HCT116 (cell line): ENCODE results near the gene NOL4L. TPM values are rescaled to one million over a fixed set of nuclear protein-coding genes. Genes with fewer than 3 reads are reported as not detected.

Experiments used
- ATAC-seq: fragments of 200-7000 bp; cut with Tn5 transposase; 2 replicates; pipeline ENCODE4 v1.9.1; 2020; ENCODE audit warnings: mild to moderate bottlenecking, moderate library complexity
- BruUV-seq: library from RNA; stranded (reverse); fragments of 400-500 nt; replicated peaks from 2 replicates; lab custom pipeline; 2021; lab: Mats Ljungman, UMichigan
- CTCF ChIA-PET: fragments of 300-600 bp; sonication (Branson Sonifier 250); formaldehyde crosslinking; loops from one replicate; lab custom pipeline; 2021; ENCODE audit warnings: antibody characterized with exemption; lab: Charles Lee
- POLR2A ChIA-PET: fragments of 300-600, 350-600 bp; sonication (Branson Sonifier 250); formaldehyde crosslinking; loops from one replicate; lab custom pipeline; 2021; ENCODE audit warnings: antibody characterized with exemption; lab: Charles Lee
- RAD21 ChIA-PET, 2 experiments: fragments of 300-600 bp; sonication (Branson Sonifier 250); formaldehyde crosslinking; loops; one replicate each; lab custom pipeline; 2023; ENCODE audit warnings: low total read pairs in 2 of 2; ENCODE audit not compliant: uncharacterized antibody in 2 of 2, unreplicated experiment in 2 of 2, low non-redundant PET in 1 of 2; lab: Charles Lee
- DNase-seq: peaks from one replicate; pipeline ENCODE4 v3.0.0-alpha.2; 2010; ENCODE audit warnings: low read depth, low spot score
- H2AFZ ChIP-seq: fragments of 200-600 bp; shearing (Covaris generic), sonication (generic); 2 replicates; pipeline ENCODE4 v1.6.1; 2017; ENCODE audit warnings: low read depth, mixed run types, mixed read lengths, antibody characterized with exemption, low read length; ENCODE audit not compliant: poor library complexity, severe bottlenecking
- H3K27ac ChIP-seq: 2 replicates; pipeline ENCODE4 v1.5.1; 2012; ENCODE audit warnings: low read depth, low read length
- H3K27me3 ChIP-seq: fragments of 200-600 bp; sonication (generic); 2 replicates; pipeline ENCODE4 v1.6.1; 2016; ENCODE audit warnings: mixed run types, low read length, mixed read lengths; ENCODE audit not compliant: insufficient read depth
- H3K36me3 ChIP-seq, 2 experiments: fragments of 200-500 bp in 1 of 2; fragments of 200-600 bp in 1 of 2; sonication (Bioruptor generic) in 1 of 2; sonication (generic) in 1 of 2; 2 replicates each; pipeline versions ENCODE4 v1.5.1 to v1.6.1; 2014 to 2016; ENCODE audit warnings: low read length in 2 of 2, inconsistent platforms in 1 of 2, mixed read lengths in 1 of 2, mixed run types in 1 of 2; ENCODE audit not compliant: insufficient read depth in 2 of 2, control insufficient read depth in 1 of 2
- H3K4me1 ChIP-seq, 2 experiments: fragments of 200-600 bp in 1 of 2; sonication (generic) in 1 of 2; 2 replicates each; pipeline versions ENCODE4 v1.5.1 to v1.6.1; 2012 to 2017; ENCODE audit warnings: low read length in 2 of 2, inconsistent platforms in 1 of 2, mild to moderate bottlenecking in 1 of 2, mixed read lengths in 1 of 2, mixed run types in 1 of 2, moderate library complexity in 1 of 2; ENCODE audit not compliant: insufficient read depth in 2 of 2, control insufficient read depth in 1 of 2
- H3K4me2 ChIP-seq: fragments of 200-600 bp; sonication (generic); 2 replicates; pipeline ENCODE4 v1.6.1; 2017; ENCODE audit warnings: mixed run types, low read length, mixed read lengths
- H3K4me3 ChIP-seq, 2 experiments: fragments of 200-600 bp in 1 of 2; sonication (generic) in 1 of 2; replicated peaks in 1 of 2; 2 replicates each; pipeline ENCODE4 v1.5.1; 2011 to 2016; ENCODE audit warnings: low read length in 2 of 2, control low read depth in 1 of 2, low read depth in 1 of 2, mild to moderate bottlenecking in 1 of 2, mixed read lengths in 1 of 2, mixed run types in 1 of 2
- H3K79me2 ChIP-seq: fragments of 200-600 bp; sonication (generic); 2 replicates; pipeline ENCODE4 v1.6.1; 2017; ENCODE audit warnings: mild to moderate bottlenecking, mixed run types, low read length, moderate library complexity, mixed read lengths; ENCODE audit not compliant: insufficient read depth
- H3K9ac ChIP-seq: fragments of 200-600 bp; sonication (generic); 2 replicates; pipeline ENCODE4 v1.6.1; 2016; ENCODE audit warnings: low read length, mixed read lengths
- H3K9me2 ChIP-seq: fragments of 200-600 bp; sonication (generic), shearing (Covaris generic); 2 replicates; pipeline ENCODE4 v1.6.1; 2017; ENCODE audit warnings: mixed run types, mild to moderate bottlenecking, moderate library complexity; ENCODE audit not compliant: insufficient read depth
- H3K9me3 ChIP-seq, 2 experiments: fragments of 200-500 bp in 1 of 2; fragments of 200-600 bp in 1 of 2; sonication (Bioruptor generic) in 1 of 2; sonication (generic) in 1 of 2; 2 replicates each; pipeline ENCODE4 v1.6.1; 2014 to 2017; ENCODE audit warnings: low read length in 2 of 2, mixed read lengths in 2 of 2, inconsistent platforms in 1 of 2, low read depth in 1 of 2, mild to moderate bottlenecking in 1 of 2, mixed run types in 1 of 2, moderate library complexity in 1 of 2; ENCODE audit not compliant: control insufficient read depth in 1 of 2, insufficient read depth in 1 of 2
- H4K20me1 ChIP-seq: fragments of 200-600 bp; sonication (generic), shearing (Covaris generic); 2 replicates; pipeline ENCODE4 v1.6.1; 2017; ENCODE audit warnings: mixed run types, mild to moderate bottlenecking, moderate library complexity; ENCODE audit not compliant: insufficient read depth
- ATF3 ChIP-seq: IDR thresholded peaks from 2 replicates; pipeline ENCODE4 v1.6.1; 2012
- CBX3 ChIP-seq: IDR thresholded peaks from 2 replicates; pipeline ENCODE4 v1.6.1; 2012; ENCODE audit warnings: low read depth
- CEBPB ChIP-seq: IDR thresholded peaks from 2 replicates; pipeline ENCODE4 v1.6.1; 2012; ENCODE audit warnings: low read depth
- CTCF ChIP-seq, 3 experiments: fragments of 200-600 bp in 1 of 3; sonication (generic) in 1 of 3; IDR thresholded peaks in 2 of 3; conservative IDR thresholded peaks in 1 of 3; 2 replicates each; pipeline ENCODE4 v1.5.1; 2012 to 2017; ENCODE audit warnings: low read depth in 2 of 3, low read length in 2 of 3, antibody characterized with exemption in 1 of 3, borderline replicate concordance in 1 of 3, control low read depth in 1 of 3, mild to moderate bottlenecking in 1 of 3, mixed read lengths in 1 of 3, mixed run types in 1 of 3, moderate library complexity in 1 of 3; ENCODE audit not compliant: insufficient read depth in 1 of 3
- EZH2 ChIP-seq: fragments of 200-600 bp; sonication (generic); IDR thresholded peaks from 2 replicates; pipeline ENCODE4 v1.6.1; 2017; ENCODE audit warnings: antibody characterized with exemption, mixed run types
- EZH2phosphoT487 ChIP-seq: fragments of 200-600 bp; IDR thresholded peaks from 2 replicates; pipeline ENCODE4 v1.6.1; 2018; ENCODE audit warnings: antibody characterized with exemption, borderline replicate concordance
- JUND ChIP-seq: IDR thresholded peaks from 2 replicates; pipeline ENCODE4 v1.6.1; 2012
- POLR2AphosphoS5 ChIP-seq: IDR thresholded peaks from 2 replicates; pipeline ENCODE4 v1.6.1; 2011; ENCODE audit warnings: mild to moderate bottlenecking, low read depth, low read length, moderate library complexity
- RAD21 ChIP-seq: IDR thresholded peaks from 2 replicates; pipeline ENCODE4 v1.6.1; 2012; ENCODE audit warnings: low read depth, mild to moderate bottlenecking
- REST ChIP-seq: IDR thresholded peaks from 2 replicates; pipeline ENCODE4 v1.6.1; 2012; ENCODE audit warnings: low read depth
- SIN3A ChIP-seq: IDR thresholded peaks from 2 replicates; pipeline ENCODE4 v1.6.1; 2012; ENCODE audit warnings: low read depth
- SRF ChIP-seq: IDR thresholded peaks from 2 replicates; pipeline ENCODE4 v1.6.1; 2012; ENCODE audit warnings: low read depth
- TCF7L2 ChIP-seq: IDR thresholded peaks from 2 replicates; pipeline ENCODE4 v1.7.0; 2011; ENCODE audit warnings: borderline replicate concordance, inconsistent platforms; ENCODE audit not compliant: insufficient read depth, insufficient read length; ENCODE audit errors: extremely low read depth
- YY1 ChIP-seq: IDR thresholded peaks from 2 replicates; pipeline ENCODE4 v1.6.1; 2011; ENCODE audit warnings: low read length, low read depth, moderate library complexity, mild to moderate bottlenecking; ENCODE audit not compliant: insufficient replicate concordance; ENCODE audit errors: extremely low read depth
- intact Hi-C: fragments of 100-400 bp; cut with micrococcal nuclease; formaldehyde crosslinking; loops from 2 replicates; pipeline ENCODE4 v1.10.0; 2022
- total RNA-seq: library from RNA; stranded (reverse); gene quantifications from one replicate; pipeline ENCODE4 v1.2.1, GENCODE V29; 2021; ENCODE audit not compliant: unreplicated experiment
- TF ChIP-seq, protein P1 (sequence below): IDR thresholded peaks from 2 replicates; pipeline ENCODE4 v1.6.1; 2011; ENCODE audit warnings: mild to moderate bottlenecking, low read length, moderate library complexity; ENCODE audit not compliant: insufficient replicate concordance; ENCODE audit errors: extremely low read depth
- TF ChIP-seq, protein P2 (sequence below): IDR thresholded peaks from 2 replicates; pipeline ENCODE4 v1.6.1; 2012

Gene NOL4L
- total RNA-seq, 1 experiment from 2014 or later: 5.9 TPM

DNA sequence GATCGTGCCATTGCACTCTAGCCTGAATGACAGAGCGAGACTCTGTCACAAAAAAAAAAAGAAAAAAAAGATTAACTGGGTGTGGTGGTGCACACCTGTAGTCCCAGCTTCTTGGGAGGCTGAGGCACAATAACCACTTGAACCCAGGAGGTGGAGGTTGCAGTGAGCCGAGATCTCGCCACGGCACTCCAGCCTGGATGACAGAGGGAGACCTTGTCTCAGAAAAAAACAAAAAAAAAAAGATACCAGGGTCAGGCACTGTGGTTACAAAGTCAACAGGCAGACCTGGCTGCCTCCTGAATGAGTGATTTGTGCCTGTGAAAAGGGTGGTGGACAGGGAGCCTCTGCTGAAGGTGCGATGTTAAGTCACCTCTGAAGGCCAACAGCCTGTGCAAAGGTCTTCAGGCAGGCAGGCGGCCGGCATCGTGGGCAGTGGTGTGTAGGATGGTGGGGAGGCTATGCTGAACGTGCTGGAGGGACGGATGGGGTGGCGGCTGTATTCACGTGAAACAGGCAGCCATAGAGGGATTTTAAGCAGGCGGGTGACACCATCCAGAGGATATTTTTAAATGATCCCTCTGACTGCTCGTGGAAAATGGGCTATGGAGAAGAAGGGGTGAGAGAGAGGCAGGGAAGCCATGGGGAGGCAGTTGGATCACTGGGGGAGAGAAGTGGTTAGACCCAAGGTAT, 41.4 kb downstream of the NOL4L start:
- ChIA-PET POLR2A (no interaction called here), RAD21 (no interaction called here), CTCF (no interaction called here)
- Histone ChIP-seq H3K9me2 (no peaks in the 10 kb centered on the region), H3K79me2 (no peaks in the 10 kb centered on the region), H3K27ac (no peak overlapping the region), H3K4me2 (no peak overlapping the region), H3K9me3 (no peaks in the 10 kb centered on the region), H3K4me3 (no peak overlapping the region), H3K36me3 (no peaks in the 10 kb centered on the region), H3K4me1 (peaks cover 9 to 43% of the 10 kb centered on the region in 2 experiments; a peak in 3 of 4 replicates), H4K20me1 (no peaks in the 10 kb centered on the region), H3K27me3 (no peaks in the 10 kb centered on the region), H2AFZ (no peak overlapping the region), H3K9ac (no peak overlapping the region)
- intact Hi-C loops: no loop called here
- TF ChIP-seq POLR2AphosphoS5 (no peak), YY1 (no peak), RAD21 (no peak), REST (no peak), JUND (no peak), EZH2phosphoT487 (no peak), CTCF (IDR thresholded peaks at IDR 0.05 in 2 of 3, conservative IDR thresholded peaks at IDR 0.05 in 1 of 3; ENCODE audit: borderline replicate concordance in 1 of 3, insufficient read depth in 1 of 3, low read depth in 2 of 3, low read length in 2 of 3) (no peak), EZH2 (no peak), SRF (no peak), CEBPB (no peak), ATF3 (no peak), TCF7L2 (no peak), SIN3A (no peak), CBX3 (no peak)
- TF ChIP-seq, protein P1, sequence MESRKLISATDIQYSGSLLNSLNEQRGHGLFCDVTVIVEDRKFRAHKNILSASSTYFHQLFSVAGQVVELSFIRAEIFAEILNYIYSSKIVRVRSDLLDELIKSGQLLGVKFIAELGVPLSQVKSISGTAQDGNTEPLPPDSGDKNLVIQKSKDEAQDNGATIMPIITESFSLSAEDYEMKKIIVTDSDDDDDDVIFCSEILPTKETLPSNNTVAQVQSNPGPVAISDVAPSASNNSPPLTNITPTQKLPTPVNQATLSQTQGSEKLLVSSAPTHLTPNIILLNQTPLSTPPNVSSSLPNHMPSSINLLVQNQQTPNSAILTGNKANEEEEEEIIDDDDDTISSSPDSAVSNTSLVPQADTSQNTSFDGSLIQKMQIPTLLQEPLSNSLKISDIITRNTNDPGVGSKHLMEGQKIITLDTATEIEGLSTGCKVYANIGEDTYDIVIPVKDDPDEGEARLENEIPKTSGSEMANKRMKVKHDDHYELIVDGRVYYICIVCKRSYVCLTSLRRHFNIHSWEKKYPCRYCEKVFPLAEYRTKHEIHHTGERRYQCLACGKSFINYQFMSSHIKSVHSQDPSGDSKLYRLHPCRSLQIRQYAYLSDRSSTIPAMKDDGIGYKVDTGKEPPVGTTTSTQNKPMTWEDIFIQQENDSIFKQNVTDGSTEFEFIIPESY: no peak
- TF ChIP-seq, protein P2, sequence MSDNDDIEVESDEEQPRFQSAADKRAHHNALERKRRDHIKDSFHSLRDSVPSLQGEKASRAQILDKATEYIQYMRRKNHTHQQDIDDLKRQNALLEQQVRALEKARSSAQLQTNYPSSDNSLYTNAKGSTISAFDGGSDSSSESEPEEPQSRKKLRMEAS: no peak
- ATAC-seq (no peak), DNase-seq (no peak)
- BruUV-seq: no TSS peak
